Activated T-helper 2 cell treated with anti-CD3 and anti-CD28 coated beads, Interferon-gamma antibody, Interleukin-2, Interleukin-4, amounts not matched to agents 10 μg/mL and 5 μg/mL and 100 μg/mL, durations not matched to agents 14 hours and 24 hours and 36 hours (primary cell): ENCODE results near the gene CWC15. TPM values are rescaled to one million over a fixed set of nuclear protein-coding genes. Genes with fewer than 3 reads are reported as not detected.
A peak's percentile ranks its signal among the peaks of the same experiment; 100 is the strongest.
"Not testable (repeated sequence)": the region's sequence is repeated elsewhere in the genome, so short reads cannot be mapped to it uniquely, and the experiment has no call there.

ENCODE experiments used
- DNase-seq: peaks from one replicate; pipeline ENCODE4 v3.0.0; 2021; ENCODE audit warnings: low spot score
- H3K27ac Mint-ChIP-seq: one replicate; pipeline ENCODE4 v1.8.0; 2021; ENCODE audit warnings: mixed read lengths
- H3K27me3 Mint-ChIP-seq: one replicate; pipeline ENCODE4 v1.8.0; 2021; ENCODE audit warnings: low read depth, mixed read lengths
- H3K36me3 Mint-ChIP-seq: one replicate; pipeline ENCODE4 v1.8.0; 2021; ENCODE audit warnings: low read depth, mixed read lengths
- H3K4me1 Mint-ChIP-seq: one replicate; pipeline ENCODE4 v1.8.0; 2021; ENCODE audit warnings: low read depth, mixed read lengths
- H3K4me3 Mint-ChIP-seq: one replicate; pipeline ENCODE4 v1.8.0; 2021; ENCODE audit warnings: low read depth, mild to moderate bottlenecking, moderate library complexity, mixed read lengths
- H3K9me3 Mint-ChIP-seq: one replicate; pipeline ENCODE4 v1.8.0; 2021; ENCODE audit warnings: mixed read lengths
- intact Hi-C: fragments of 100-400 bp; cut with micrococcal nuclease; formaldehyde crosslinking; loops from one replicate; pipeline ENCODE4 v1.15.1; 2023
- total RNA-seq: library from RNA; stranded (reverse); gene quantifications from 2 replicates; pipeline ENCODE4 v1.2.3, GENCODE V29; 2022

CWC15 gene
- total RNA-seq, 1 donor from 2014 or later: 94.4 TPM

DNA sequence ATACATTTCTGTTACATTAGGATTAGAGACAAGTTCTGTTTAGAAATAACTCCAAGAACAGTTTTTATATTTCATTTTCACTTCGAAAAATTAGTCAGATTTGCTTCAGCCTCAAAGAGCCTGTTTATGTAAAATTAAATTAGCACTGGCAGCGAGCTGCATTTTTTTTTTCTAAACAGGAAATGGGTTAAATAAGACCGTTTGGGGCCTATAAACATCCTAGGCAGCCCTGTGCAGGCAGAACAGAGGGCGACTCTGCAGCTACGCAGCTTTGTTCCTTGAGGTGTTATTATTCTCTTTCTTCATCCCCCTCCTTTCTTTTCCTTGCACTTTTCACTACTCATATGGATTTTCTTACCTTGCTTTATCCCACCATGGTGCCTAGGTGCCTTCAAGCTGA is 48.7 kb downstream of the CWC15 start:
- no peak for DNase-seq
- H3K27ac Mint-ChIP-seq: peak overlapping the region; percentile 31
- H3K4me3 Mint-ChIP-seq: no peak overlapping the region
- H3K36me3 Mint-ChIP-seq: peaks cover 14% of the 10 kb centered on the region
- H3K4me1 Mint-ChIP-seq: peaks cover 22% of the 10 kb centered on the region
- peaks cover 1% of the 10 kb centered on the region for H3K27me3 Mint-ChIP-seq
- H3K9me3 Mint-ChIP-seq: peaks cover 14% of the 10 kb centered on the region
- intact Hi-C loops: no loop called here

DNA sequence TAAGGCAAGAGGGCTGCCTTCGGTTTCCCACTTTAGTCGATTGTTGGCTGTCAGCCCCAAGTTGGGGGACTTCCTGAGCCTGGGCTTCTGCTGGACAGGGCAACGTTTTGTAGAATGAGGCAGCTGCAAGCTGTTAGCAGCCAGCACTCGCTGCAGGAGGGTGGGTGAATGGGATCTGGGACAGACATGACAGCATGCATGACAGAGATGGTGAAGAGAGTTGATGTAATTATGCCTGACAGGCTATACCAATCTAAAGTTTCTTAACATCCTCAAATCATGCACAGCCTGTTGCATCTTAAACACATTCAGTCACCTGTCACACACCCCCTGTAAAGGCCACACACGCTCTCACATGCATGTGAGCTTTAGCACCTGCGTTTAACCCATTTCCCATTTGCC is 49.2 kb downstream of the CWC15 start:
- no peak for DNase-seq
- intact Hi-C loops: no loop called here
- peaks cover 1% of the 10 kb centered on the region for H3K27me3 Mint-ChIP-seq
- H3K9me3 Mint-ChIP-seq: peaks cover 14% of the 10 kb centered on the region
- H3K27ac Mint-ChIP-seq: no peak overlapping the region
- H3K36me3 Mint-ChIP-seq: peaks cover 14% of the 10 kb centered on the region
- H3K4me1 Mint-ChIP-seq: peaks cover 22% of the 10 kb centered on the region
- H3K4me3 Mint-ChIP-seq: no peak overlapping the region

DNA sequence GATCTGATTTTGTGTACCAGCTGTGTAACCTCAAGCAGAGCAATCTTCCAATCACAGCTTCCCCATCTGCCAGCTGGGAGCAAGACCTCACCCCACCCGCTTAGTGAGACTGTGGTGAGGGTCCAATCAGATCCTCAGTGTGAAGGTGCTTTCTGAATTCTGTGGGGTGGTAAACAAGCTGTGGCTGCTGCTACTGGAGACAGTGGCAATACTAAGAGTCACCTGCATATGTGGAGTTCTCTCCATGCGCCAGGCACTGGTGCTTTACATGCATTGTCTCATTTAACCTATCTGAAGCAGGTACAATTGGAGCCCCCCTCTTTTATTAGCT is 50.4 kb downstream of the CWC15 start:
- H3K36me3 Mint-ChIP-seq: peaks cover 14% of the 10 kb centered on the region

DNA sequence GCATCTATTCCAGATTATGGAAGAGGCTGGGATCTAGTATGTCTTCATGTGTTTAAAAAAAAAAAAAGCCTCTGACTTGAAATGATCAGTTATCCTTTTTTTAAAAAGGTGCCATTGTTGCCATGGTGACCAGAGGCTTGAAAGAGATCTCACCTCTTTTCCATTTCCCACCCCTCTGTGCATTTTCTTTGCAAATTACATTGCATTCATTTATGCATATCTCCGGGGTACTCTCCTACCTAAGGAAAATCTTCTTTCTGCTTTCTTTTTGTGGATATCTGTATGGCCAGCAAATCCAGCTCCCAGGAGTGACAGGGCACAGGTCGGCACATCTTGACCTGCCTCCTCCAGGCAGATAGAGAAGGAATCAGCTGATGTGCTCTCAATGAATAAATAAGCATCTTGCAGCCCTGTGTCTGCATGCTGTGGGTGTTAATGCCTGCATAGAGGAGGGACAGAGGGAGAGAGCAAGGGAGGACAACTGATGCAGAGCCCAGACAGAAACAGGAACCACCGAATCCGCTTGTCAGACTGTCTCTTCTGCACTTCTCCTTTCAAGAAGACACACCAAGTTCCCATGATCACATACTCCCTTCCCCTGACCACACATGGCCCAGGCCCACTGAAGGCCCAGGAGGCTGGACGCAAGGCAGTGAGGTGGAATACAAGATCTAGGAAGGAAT is 50.9 kb downstream of the CWC15 start:
- intact Hi-C loops: no loop called here
- Mint-ChIP-seq H3K9me3 (peaks cover 14% of the 10 kb centered on the region), H3K27me3 (peaks cover 4% of the 10 kb centered on the region)

More for the DNA sequence above, 50.4 kb downstream of the CWC15 start:
- H3K4me3 Mint-ChIP-seq: no peak overlapping the region
- H3K27me3 Mint-ChIP-seq: peaks cover 1% of the 10 kb centered on the region
- DNase-seq: no peak
- intact Hi-C loops: no loop called here
- H3K9me3 Mint-ChIP-seq: peaks cover 14% of the 10 kb centered on the region
- no peak overlapping the region for H3K27ac Mint-ChIP-seq
- peaks cover 18% of the 10 kb centered on the region for H3K4me1 Mint-ChIP-seq

DNA sequence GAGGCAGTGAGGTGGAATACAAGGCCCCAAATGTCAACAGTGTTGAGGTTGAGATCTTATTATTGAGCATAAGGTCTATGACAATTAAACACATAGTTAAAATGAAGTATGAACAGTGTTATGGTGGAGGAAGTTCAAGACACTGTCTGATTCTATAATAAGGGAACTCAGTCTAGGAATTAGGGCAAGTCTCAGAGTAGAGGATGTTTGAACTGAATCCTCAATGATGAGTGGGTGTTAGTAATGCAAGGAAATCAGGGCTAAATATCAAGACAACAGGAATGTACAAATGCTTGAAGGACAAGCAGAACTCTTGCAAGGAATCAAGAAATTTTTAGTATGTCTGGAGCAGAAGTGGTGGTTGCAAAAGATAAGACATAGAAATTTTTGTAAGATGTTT is 53.0 kb downstream of the CWC15 start:
- Mint-ChIP-seq H3K9me3 (peaks cover 6% of the 10 kb centered on the region), H3K36me3 (peaks cover 6% of the 10 kb centered on the region), H3K27ac (no peak overlapping the region), H3K27me3 (peaks cover 5% of the 10 kb centered on the region), H3K4me3 (no peak overlapping the region), H3K4me1 (peaks cover 12% of the 10 kb centered on the region)
- intact Hi-C loops: no loop called here
- DNase-seq: no peak

More for the DNA sequence above, 50.9 kb downstream of the CWC15 start:
- Mint-ChIP-seq H3K36me3 (peaks cover 14% of the 10 kb centered on the region), H3K4me1 (peaks cover 18% of the 10 kb centered on the region), H3K4me3 (no peak overlapping the region), H3K27ac (no peak overlapping the region)
- no peak for DNase-seq

DNA sequence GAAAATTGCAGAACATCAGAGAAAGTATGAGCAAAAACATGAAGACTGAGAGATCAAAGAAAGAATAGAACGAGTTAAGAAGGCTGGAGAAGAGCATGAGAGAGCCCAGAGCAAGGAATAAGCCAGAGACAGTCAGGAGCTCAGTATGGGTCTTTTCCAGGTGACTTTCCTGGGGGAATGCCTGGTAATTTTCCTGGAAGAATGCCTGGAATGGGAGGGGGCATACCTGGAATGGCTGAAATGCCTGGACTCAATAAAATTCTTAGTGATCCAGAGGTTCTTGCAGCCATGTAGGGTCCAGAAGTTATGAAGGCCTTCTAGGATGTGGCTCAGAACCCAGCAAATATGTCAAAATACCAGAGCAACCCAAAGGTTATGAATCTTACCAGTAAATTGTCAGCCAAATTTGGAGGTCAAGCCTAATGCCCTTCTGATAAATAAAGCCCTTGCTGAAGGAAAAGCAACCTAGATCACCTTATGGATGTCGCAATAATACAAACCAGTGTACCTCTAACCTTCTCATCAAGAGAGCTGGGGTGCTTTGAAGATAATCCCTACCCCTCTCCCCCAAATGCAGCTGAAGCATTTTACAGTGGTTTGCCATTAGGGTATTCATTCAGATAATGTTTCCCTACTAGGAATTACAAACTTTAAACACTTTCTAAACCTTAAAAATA is 59.5 kb downstream of the CWC15 start:
- H3K4me3 Mint-ChIP-seq, H3K4me1 Mint-ChIP-seq, H3K27ac Mint-ChIP-seq, intact Hi-C loops, H3K27me3 Mint-ChIP-seq, H3K9me3 Mint-ChIP-seq, DNase-seq, H3K36me3 Mint-ChIP-seq: not testable (repeated sequence)

DNA sequence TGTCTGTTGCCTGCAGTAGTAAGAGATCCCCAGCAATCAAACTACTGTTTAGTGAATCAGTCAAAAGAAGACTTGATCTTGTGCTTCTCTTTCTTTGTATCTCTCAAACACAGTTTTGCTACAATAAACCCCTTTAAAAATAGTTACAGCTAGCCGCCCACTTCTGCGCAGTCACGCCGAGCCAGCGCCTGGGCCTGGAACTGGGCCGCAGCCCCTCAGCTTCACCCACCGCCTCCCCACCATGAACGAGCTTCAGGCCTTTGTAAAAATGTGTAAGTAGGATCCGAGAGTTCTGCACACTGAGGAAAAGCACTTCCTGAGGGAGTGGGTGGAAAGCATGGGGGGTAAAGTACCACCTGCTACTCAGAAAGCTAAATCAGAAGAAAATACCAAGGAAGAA is 60.5 kb downstream of the CWC15 start:
- DNase-seq: no peak
- intact Hi-C loops: no loop called here
- Mint-ChIP-seq H3K4me3 (no peak overlapping the region), H3K27ac (no peak overlapping the region), H3K27me3 (peaks cover 9% of the 10 kb centered on the region), H3K4me1 (no peaks in the 10 kb centered on the region), H3K9me3 (no peaks in the 10 kb centered on the region), H3K36me3 (no peaks in the 10 kb centered on the region)

Other genes with a start within 250 kb of the CWC15 start
- 4.8 and 5.9 TPM in 2 replicates for gene AMOTL1, start 205.2 kb downstream of the CWC15 start, total RNA-seq
- 0.48 and 0.84 TPM in 2 replicates for gene KDM4D, start 153 bp upstream of the CWC15 start, total RNA-seq
- not detected in 2 replicates for gene KDM4E, start 51.7 kb upstream of the CWC15 start, total RNA-seq
- not detected in 2 replicates for gene KDM4F, start 75.9 kb upstream of the CWC15 start, total RNA-seq
- 43.5 and 50.3 TPM in 2 replicates for gene SRSF8, start 93.4 kb upstream of the CWC15 start, total RNA-seq
- gene ENDOD1, start 116.3 kb upstream of the CWC15 start, total RNA-seq: 33.7 and 34.9 TPM in 2 replicates